ENCODE measurements around the gene NFIA. TPM values are rescaled to one million over a fixed set of nuclear protein-coding genes. Genes with fewer than 3 reads are reported as not detected.

NFIA gene
- total RNA-seq, 1 donor from 2014 or later: 1.2 TPM

DNA sequence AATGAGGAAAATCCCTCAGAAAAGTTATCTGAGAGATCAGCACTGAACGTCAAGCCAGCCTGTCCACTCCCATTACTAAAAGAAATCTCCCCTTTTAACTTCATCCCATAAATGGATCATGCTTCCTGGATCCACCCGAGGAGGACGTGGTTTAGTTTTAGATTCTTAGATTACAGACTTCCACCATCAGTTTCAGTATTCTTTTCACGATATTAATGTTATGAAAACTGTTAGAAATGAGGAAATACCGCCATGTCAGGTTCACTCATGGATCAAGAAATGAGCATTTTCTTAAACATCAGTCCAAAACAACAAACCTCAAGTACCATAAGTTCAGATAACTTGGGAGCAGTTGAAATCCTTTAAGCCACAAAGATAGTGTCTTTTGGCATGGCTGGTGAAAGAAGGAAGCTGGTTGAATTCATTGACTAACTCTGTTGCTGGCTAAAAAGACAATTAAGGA is 49.8 kb downstream of the NFIA start:
- peaks cover 49% of the 10 kb centered on the region for H3K27me3 Mint-ChIP-seq
- no peak overlapping the region for H3K27ac Mint-ChIP-seq
- H3K9me3 Mint-ChIP-seq (ENCODE audit: low read depth): no peaks in the 10 kb centered on the region
- no peak overlapping the region for H3K4me3 Mint-ChIP-seq (ENCODE audit: low read depth)
- TF ChIP-seq, protein P1, sequence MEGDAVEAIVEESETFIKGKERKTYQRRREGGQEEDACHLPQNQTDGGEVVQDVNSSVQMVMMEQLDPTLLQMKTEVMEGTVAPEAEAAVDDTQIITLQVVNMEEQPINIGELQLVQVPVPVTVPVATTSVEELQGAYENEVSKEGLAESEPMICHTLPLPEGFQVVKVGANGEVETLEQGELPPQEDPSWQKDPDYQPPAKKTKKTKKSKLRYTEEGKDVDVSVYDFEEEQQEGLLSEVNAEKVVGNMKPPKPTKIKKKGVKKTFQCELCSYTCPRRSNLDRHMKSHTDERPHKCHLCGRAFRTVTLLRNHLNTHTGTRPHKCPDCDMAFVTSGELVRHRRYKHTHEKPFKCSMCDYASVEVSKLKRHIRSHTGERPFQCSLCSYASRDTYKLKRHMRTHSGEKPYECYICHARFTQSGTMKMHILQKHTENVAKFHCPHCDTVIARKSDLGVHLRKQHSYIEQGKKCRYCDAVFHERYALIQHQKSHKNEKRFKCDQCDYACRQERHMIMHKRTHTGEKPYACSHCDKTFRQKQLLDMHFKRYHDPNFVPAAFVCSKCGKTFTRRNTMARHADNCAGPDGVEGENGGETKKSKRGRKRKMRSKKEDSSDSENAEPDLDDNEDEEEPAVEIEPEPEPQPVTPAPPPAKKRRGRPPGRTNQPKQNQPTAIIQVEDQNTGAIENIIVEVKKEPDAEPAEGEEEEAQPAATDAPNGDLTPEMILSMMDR (IDR thresholded peaks at IDR 0.05; ENCODE audit: unreplicated experiment): no peak
- H3K4me1 Mint-ChIP-seq (ENCODE audit: low read depth): peaks cover 7% of the 10 kb centered on the region
- no peaks in the 10 kb centered on the region for H3K36me3 Mint-ChIP-seq (ENCODE audit: insufficient read depth)
- no peak for DNase-seq (ENCODE audit: low spot score, unreplicated experiment)

DNA sequence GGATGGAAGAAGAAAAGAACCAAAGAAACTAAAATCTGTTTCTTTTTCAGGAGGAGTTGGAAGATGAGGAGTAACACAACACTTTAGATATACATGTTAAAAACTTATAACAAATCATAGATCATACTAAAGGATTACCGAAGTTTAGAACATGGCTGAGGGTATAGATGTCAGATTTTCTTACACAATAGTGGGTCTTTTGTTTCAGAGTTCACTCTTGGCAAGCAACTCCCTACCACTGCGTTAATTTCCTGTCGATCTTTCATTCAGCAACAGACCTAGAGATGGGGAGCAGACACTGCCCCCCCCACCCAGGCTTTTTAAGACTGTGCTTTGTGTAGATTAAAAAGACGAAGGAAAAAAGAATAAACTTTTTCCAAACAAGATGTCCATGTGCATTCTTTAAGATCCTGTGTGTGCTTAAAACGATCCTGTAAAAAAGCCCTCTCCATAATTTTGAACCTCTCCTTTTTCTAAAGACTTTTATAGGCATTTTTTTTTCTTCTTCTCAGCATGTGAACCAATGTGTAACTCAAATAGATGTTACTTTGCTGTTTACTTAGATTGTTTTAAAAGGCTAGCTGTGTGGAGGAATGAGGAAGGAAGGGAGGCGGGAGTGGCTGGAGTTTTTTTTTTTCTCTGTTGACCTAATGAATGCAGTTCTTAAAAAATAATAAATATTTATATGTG is 50.4 kb downstream of the NFIA start:
- no peaks in the 10 kb centered on the region for H3K9me3 Mint-ChIP-seq (ENCODE audit: low read depth)
- no peak overlapping the region for H3K27ac Mint-ChIP-seq
- H3K4me3 Mint-ChIP-seq (ENCODE audit: low read depth): no peak overlapping the region
- H3K27me3 Mint-ChIP-seq: peaks cover 55% of the 10 kb centered on the region
- peaks cover 7% of the 10 kb centered on the region for H3K4me1 Mint-ChIP-seq (ENCODE audit: low read depth)
- TF ChIP-seq, protein P1 (IDR thresholded peaks at IDR 0.05; ENCODE audit: unreplicated experiment): no peak
- DNase-seq (ENCODE audit: low spot score, unreplicated experiment): no peak
- H3K36me3 Mint-ChIP-seq (ENCODE audit: insufficient read depth): no peaks in the 10 kb centered on the region

DNA sequence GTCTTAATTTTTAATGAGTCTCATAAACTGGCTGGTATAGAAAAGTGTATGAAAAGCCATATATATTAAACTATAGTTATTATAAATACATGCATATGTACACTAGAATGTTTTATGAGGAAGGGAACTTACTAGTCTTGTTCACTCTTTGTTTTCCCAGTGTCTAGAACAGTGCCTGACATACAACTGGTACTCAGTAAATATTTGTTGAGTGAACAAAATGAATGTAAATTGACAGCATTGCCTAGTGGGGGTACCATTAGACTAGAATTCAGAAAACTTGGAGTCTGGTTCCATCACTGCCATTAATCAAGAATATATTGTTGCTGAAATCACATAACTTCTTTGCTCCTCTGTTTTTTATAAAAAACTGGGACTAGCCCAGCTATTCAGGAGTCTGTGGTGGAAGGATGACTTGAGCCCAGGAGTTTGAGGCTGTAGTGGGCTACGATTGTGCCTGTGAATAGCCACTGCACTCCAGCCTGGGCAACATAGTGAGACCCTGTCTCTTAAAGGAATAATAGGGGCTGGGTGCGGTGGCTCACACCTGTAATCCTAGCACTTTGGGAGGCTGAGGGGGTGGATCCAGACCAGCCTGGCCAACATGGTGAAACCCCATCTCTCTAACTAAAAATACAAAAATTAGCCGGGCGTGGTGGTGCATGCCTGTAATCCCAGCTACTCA is 51.1 kb downstream of the NFIA start:
- TF ChIP-seq, protein P1 (IDR thresholded peaks at IDR 0.05; ENCODE audit: unreplicated experiment): no peak
- H3K36me3 Mint-ChIP-seq (ENCODE audit: insufficient read depth): no peaks in the 10 kb centered on the region
- no peak for DNase-seq (ENCODE audit: low spot score, unreplicated experiment)
- H3K27me3 Mint-ChIP-seq: peaks cover 59% of the 10 kb centered on the region
- H3K9me3 Mint-ChIP-seq (ENCODE audit: low read depth): no peaks in the 10 kb centered on the region
- H3K27ac Mint-ChIP-seq: no peak overlapping the region
- H3K4me1 Mint-ChIP-seq (ENCODE audit: low read depth): peaks cover 7% of the 10 kb centered on the region
- H3K4me3 Mint-ChIP-seq (ENCODE audit: low read depth): no peak overlapping the region

- Mint-ChIP-seq H3K4me3 (ENCODE audit: low read depth) (no peak overlapping the region), H3K27me3 (peaks cover 66% of the 10 kb centered on the region), H3K36me3 (ENCODE audit: insufficient read depth) (no peaks in the 10 kb centered on the region), H3K4me1 (ENCODE audit: low read depth) (peaks cover 7% of the 10 kb centered on the region), H3K9me3 (ENCODE audit: low read depth) (no peaks in the 10 kb centered on the region), H3K27ac (no peak overlapping the region)
- TF ChIP-seq, protein P1 (IDR thresholded peaks at IDR 0.05; ENCODE audit: unreplicated experiment): no peak
- DNase-seq (ENCODE audit: low spot score, unreplicated experiment): no peak
These were observed 52.9 kb downstream of the NFIA start for GRCh38 chr1:61135291-61135690.

- no peaks in the 10 kb centered on the region for H3K36me3 Mint-ChIP-seq (ENCODE audit: insufficient read depth)
- H3K27ac Mint-ChIP-seq: no peak overlapping the region
- H3K9me3 Mint-ChIP-seq (ENCODE audit: low read depth): no peaks in the 10 kb centered on the region
- DNase-seq (ENCODE audit: low spot score, unreplicated experiment): no peak
- no peak overlapping the region for H3K4me3 Mint-ChIP-seq (ENCODE audit: low read depth)
- TF ChIP-seq, protein P1 (IDR thresholded peaks at IDR 0.05; ENCODE audit: unreplicated experiment): no peak
- peaks cover 71% of the 10 kb centered on the region for H3K27me3 Mint-ChIP-seq
- peaks cover 2% of the 10 kb centered on the region for H3K4me1 Mint-ChIP-seq (ENCODE audit: low read depth)
These were observed 55.9 kb downstream of the NFIA start for GRCh38 chr1:61138305-61138704.

Measured in progenitor cell of endocrine pancreas (in vitro differentiated cells).